Thymus (tissue), 11 donors: ENCODE measurements around the gene ASAP3. TPM values are rescaled to one million over a fixed set of nuclear protein-coding genes. Genes with fewer than 3 reads are reported as not detected.

Experiments used
- DNase-seq, 9 donors: peaks; one replicate each; pipeline ENCODE4 v3.0.0-alpha.2; 2013; ENCODE audit warnings: low spot score in 9 of 9, low read depth in 6 of 9, missing footprints in 1 of 9
- H3K27ac ChIP-seq, 2 donors: one replicate each; pipeline ENCODE4 v1.5.1; 2013; ENCODE audit warnings: control low read depth in 1 of 2, low read depth in 1 of 2, low read length in 1 of 2, mild to moderate bottlenecking in 1 of 2, moderate library complexity in 1 of 2
- H3K27me3 ChIP-seq, 2 donors: one replicate each; pipeline ENCODE4 v1.5.1; 2013; ENCODE audit warnings: low read length in 1 of 2; ENCODE audit not compliant: control insufficient read depth in 2 of 2, insufficient read depth in 1 of 2
- H3K36me3 ChIP-seq, 2 donors: one replicate each; pipeline ENCODE4 v1.5.1; 2013; ENCODE audit warnings: low read length in 1 of 2, mild to moderate bottlenecking in 1 of 2, moderate library complexity in 1 of 2; ENCODE audit not compliant: control insufficient read depth in 2 of 2, insufficient read depth in 2 of 2
- H3K4me1 ChIP-seq, 2 donors: one replicate each; pipeline ENCODE4 v1.5.1; 2013; ENCODE audit warnings: low read length in 2 of 2; ENCODE audit not compliant: control insufficient read depth in 2 of 2, insufficient read depth in 2 of 2
- H3K4me3 ChIP-seq, 2 donors: one replicate each; pipeline ENCODE4 v1.5.1; 2013; ENCODE audit warnings: low read length in 2 of 2, control low read depth in 1 of 2, mild to moderate bottlenecking in 1 of 2
- H3K9me3 ChIP-seq, 2 donors: one replicate each; pipeline ENCODE4 v1.5.1; 2013; ENCODE audit warnings: low read length in 1 of 2, mild to moderate bottlenecking in 1 of 2; ENCODE audit not compliant: control insufficient read depth in 2 of 2, insufficient read depth in 1 of 2
- WGBS: extraction: QIAGEN DNeasy Blood & Tissue Kit; methylation state at CpG from one replicate; pipeline ENCODE4 v1.1.7; 2013; 5-methylcytosine and 5-hydroxymethylcytosine counted together
- polyA plus RNA-seq: library from polyadenylated mRNA; stranded (reverse); fragments of 200-250 nt; gene quantifications from one replicate; pipeline ENCODE4 v1.2.3, GENCODE V29; 2013
- total RNA-seq: library from RNA; stranded (reverse); fragments of 120-200 nt; gene quantifications from one replicate; pipeline ENCODE4 v1.2.4, GENCODE V29; 2013
- donor health status: healthy.

The ASAP3 gene
- total and polyA plus RNA-seq, 2 donors: 4.1 to 10.4 TPM

DNA sequence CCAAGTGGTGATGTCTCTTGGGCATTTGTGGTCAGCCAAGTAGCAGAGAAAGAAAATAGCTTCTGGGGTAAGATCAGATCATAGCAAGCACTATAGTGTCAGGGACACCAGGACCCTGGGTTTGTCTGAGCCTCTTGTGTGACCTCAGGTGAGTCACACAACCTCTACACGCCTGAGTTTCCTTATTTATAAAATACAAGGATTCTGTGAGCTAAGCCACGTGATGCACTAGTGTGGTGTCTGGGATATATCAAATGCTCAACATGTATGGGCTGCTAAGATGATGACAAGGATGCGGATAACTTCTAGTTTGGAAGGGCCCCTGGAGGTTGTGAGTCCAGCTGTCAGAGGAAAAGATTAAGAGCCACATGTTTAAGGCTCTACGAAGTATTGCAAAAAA, 89.8 kb downstream of the ASAP3 start:
- peaks cover 0 to 5% of the 10 kb centered on the region in 2 donors for H3K27me3 ChIP-seq
- WGBS: 95% methylated on average over 4 of the region's 4 CpGs
- no peaks in the 10 kb centered on the region for H3K4me1 ChIP-seq
- H3K36me3 ChIP-seq: no peaks in the 10 kb centered on the region
- no peak overlapping the region for H3K4me3 ChIP-seq
- no peaks in the 10 kb centered on the region for H3K9me3 ChIP-seq
- peak overlapping the region in 1 of 2 donors; percentile 28 for H3K27ac ChIP-seq
- no peak for DNase-seq

- no peak for DNase-seq
- Histone ChIP-seq H3K27me3 (peaks cover 0 to 5% of the 10 kb centered on the region in 2 donors), H3K27ac (no peak overlapping the region), H3K36me3 (no peaks in the 10 kb centered on the region), H3K4me1 (no peaks in the 10 kb centered on the region), H3K9me3 (no peaks in the 10 kb centered on the region), H3K4me3 (no peak overlapping the region)
- WGBS: 97% methylated on average over 15 of the region's 15 CpGs
Measured at GRCh38 chr1:23393706-23394105, 90.3 kb downstream of the ASAP3 start.

DNA sequence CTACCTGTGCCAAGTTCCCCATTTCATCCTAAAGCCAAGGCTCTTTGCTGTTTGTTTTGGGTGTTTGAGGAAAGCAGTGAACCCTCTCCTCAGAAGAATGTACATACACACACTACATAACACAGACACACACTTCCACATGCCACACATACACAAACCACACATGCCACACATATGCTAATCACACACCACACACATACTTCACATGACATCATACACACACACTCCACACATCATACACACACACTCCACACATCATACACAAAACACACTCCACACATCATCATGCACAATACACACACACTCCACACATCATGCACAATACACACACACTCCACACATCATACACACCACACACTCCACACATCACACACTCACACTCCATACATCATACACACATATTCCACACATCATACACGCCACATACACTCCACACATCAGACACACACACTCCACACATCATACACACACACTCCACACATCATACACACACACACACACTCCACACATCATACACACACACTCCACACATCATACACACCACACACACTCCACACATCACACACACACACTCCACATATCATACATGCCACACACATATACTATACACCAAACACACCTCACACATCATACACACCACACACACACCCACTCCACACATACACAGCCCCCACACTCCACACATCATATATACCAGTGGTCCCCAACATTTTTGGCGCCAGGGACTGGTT, 91.7 kb downstream of the ASAP3 start:
- no peak overlapping the region for H3K27ac ChIP-seq
- no peak for DNase-seq
- H3K4me3 ChIP-seq: no peak overlapping the region
- peaks cover 0 to 3% of the 10 kb centered on the region in 2 donors for H3K27me3 ChIP-seq
- H3K4me1 ChIP-seq: no peaks in the 10 kb centered on the region
- H3K9me3 ChIP-seq: no peaks in the 10 kb centered on the region
- 90% methylated on average over 2 of the region's 2 CpGs for WGBS
- no peaks in the 10 kb centered on the region for H3K36me3 ChIP-seq

DNA sequence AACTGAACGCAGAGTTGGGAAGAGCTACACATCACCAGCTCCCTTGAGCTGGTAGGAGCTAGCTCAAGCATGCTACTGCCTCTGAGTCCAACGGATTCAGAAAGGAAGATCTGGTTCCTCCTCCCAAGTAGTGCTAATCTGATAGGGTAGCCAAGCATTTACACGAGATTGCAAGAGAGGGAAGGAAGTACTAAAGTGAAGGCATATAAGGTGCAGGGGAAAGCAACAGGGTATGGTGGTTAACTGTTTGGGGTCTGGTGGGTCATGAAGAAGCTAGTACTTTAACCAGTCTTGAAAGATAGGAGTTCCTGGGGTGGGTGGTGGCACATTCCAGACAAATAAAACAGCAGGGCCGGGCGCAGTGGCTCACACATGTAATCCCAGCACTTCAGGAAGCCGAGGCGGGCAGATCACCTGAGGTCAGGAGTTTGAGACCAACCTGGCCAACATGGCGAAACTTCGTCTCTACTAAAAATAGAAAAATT, 94.1 kb downstream of the ASAP3 start:
- 67% methylated on average over 9 of the region's 9 CpGs for WGBS
- Histone ChIP-seq H3K4me1 (no peaks in the 10 kb centered on the region), H3K36me3 (no peaks in the 10 kb centered on the region), H3K4me3 (no peak overlapping the region), H3K9me3 (no peaks in the 10 kb centered on the region), H3K27me3 (no peaks in the 10 kb centered on the region), H3K27ac (no peak overlapping the region)
- DNase-seq: no peak

GRCh38 chr1:23387494-23387893, 96.5 kb downstream of the ASAP3 start:
- no peak for DNase-seq
- Histone ChIP-seq H3K4me3 (no peak overlapping the region), H3K27ac (no peak overlapping the region), H3K9me3 (no peaks in the 10 kb centered on the region), H3K27me3 (no peaks in the 10 kb centered on the region), H3K4me1 (peaks cover 0 to 7% of the 10 kb centered on the region in 2 donors), H3K36me3 (no peaks in the 10 kb centered on the region)
- 97% methylated on average over 8 of the region's 8 CpGs for WGBS

DNA sequence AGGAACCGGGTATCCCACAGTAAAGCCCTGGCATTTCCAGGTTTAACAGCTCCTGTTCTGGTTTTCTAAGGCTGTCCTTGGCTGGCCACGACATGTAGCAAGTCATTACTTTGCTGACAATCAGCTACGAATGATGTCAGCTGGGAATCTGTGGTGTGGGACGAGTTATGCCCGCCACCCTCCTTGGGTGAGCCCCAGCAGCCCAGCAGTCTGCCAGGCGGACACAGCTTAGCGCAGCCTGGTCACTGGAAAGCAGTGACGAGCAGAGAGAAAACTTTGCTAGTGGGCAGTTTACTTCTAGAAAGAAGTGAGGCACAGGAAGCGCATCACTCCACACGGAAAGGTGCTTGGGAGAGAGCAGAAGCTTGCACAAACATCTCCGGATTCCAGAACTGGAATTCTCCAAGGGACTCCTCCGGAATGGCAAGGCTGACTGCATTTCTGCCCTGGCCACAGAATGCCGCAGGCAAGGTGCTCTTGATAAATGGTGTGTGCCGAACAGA, 98.8 kb downstream of the ASAP3 start:
- H3K27me3 ChIP-seq: no peaks in the 10 kb centered on the region
- H3K4me3 ChIP-seq: no peak overlapping the region
- DNase-seq: no peak
- 94% methylated on average over 14 of the region's 14 CpGs for WGBS
- no peak overlapping the region for H3K27ac ChIP-seq
- H3K4me1 ChIP-seq: peaks cover 0 to 7% of the 10 kb centered on the region in 2 donors
- no peaks in the 10 kb centered on the region for H3K36me3 ChIP-seq
- no peaks in the 10 kb centered on the region for H3K9me3 ChIP-seq

GRCh38 chr1:23384312-23385058, 99.5 kb downstream of the ASAP3 start:
- no peak overlapping the region for H3K27ac ChIP-seq
- H3K9me3 ChIP-seq: no peaks in the 10 kb centered on the region
- no peaks in the 10 kb centered on the region for H3K27me3 ChIP-seq
- H3K36me3 ChIP-seq: no peaks in the 10 kb centered on the region
- no peak overlapping the region for H3K4me3 ChIP-seq
- DNase-seq: no peak
- 87% methylated on average over 11 of the region's 11 CpGs for WGBS
- peaks cover 0 to 7% of the 10 kb centered on the region in 2 donors for H3K4me1 ChIP-seq

- 87% methylated on average over 8 of the region's 8 CpGs for WGBS
- Histone ChIP-seq H3K4me3 (no peak overlapping the region), H3K27ac (peak overlapping the region in 1 of 2 donors; percentile 31), H3K36me3 (no peaks in the 10 kb centered on the region), H3K4me1 (peaks cover 0 to 7% of the 10 kb centered on the region in 2 donors), H3K9me3 (no peaks in the 10 kb centered on the region), H3K27me3 (no peaks in the 10 kb centered on the region)
- DNase-seq: no peak
Measured at GRCh38 chr1:23383577-23384311, 100.2 kb downstream of the ASAP3 start.
